HG03095 (cell line): ENCODE results near the gene NDUFC2.
"Not testable (repeated sequence)": the region's sequence is repeated elsewhere in the genome, so short reads cannot be mapped to it uniquely, and the experiment has no call there.

ENCODE experiments used
- ATAC-seq: cut with Tn5 transposase; IDR thresholded peaks from one replicate; pipeline ENCODE4 v1.9.1; 2021; ENCODE audit warnings: moderate library complexity; ENCODE audit not compliant: unreplicated experiment

The NDUFC2 gene

GRCh38 chr11:78080084-78080817, 589 bp upstream of the NDUFC2 start:
- ATAC-seq: no peak

GRCh38 chr11:78078218-78079167, 1.2 kb downstream of the NDUFC2 start:
- no peak for ATAC-seq

GRCh38 chr11:78077592-78077991, 2.1 kb downstream of the NDUFC2 start:
- ATAC-seq: not testable (repeated sequence)

DNA sequence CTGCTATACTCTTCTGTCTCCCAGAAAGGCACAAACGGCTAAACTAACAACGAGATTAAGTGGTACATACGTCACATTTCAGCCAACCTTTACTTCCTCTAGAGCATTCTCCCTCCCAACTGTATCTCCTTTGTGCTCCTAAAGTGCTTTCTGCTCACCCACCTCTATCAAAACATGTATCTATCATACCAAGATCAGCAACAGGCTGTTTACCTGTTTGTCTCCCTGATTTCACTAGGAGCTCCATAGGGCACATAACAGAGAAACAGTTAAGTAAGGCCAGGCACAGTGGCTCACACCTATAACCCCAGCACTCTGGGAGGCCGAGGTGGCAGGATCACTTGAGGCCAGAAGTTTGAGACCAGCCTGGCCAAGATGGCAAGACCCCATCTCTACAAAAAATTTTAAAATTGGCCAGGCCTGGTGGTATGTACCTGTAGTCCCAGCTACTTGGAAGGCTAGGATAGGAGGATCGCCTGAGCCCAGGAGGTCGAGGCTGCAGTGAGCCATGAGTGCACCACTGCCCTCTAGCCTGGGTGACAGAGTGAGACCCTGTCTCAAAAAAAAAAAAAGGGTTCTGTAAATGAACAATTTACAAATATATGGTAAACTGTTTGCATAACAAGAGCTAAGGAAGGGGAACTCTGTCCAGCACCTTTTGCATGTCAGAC, 2.8 kb downstream of the NDUFC2 start:
- no peak for ATAC-seq

DNA sequence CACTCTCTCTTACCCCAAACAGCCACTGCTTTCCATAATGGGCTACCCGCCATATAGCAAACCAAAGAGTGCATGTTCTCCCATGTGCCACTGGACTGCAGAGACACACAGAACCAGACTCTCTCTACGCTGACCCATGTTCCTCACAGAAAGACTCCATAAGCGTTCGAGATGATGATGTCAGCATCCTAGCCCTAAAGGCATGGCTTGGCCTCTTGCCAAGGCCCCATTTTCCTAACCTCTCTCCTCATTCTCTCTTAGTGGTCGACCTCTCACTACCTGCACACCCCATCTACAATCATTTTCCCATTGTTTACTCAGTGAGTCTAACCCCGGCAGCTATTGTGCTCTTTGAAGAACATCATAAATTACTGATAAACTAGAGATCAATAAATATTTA, 4.9 kb downstream of the NDUFC2 start:
- ATAC-seq: no peak

DNA sequence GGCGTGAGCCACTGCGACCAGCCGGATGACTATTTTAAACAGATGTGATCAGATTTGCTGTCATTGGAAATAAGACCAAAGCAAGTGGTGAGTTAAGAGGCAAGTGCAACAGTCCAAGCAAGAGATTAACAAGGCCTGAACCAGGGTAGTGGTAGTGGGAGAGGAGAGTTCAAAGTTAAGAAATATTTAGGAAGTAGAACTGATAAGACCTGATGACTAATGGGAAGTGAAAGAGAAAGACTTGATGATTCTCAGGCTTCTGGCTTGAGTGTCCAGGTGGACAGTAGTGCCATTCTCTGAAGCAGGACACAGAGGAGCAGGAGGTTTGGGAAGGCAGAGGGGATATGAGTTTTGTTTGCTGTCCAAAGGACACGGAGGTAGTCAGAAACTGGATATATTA, 7.2 kb downstream of the NDUFC2 start:
- no peak for ATAC-seq

- no peak for ATAC-seq
Observed at GRCh38 chr11:78071717-78072116, 7.9 kb downstream of the NDUFC2 start.

DNA sequence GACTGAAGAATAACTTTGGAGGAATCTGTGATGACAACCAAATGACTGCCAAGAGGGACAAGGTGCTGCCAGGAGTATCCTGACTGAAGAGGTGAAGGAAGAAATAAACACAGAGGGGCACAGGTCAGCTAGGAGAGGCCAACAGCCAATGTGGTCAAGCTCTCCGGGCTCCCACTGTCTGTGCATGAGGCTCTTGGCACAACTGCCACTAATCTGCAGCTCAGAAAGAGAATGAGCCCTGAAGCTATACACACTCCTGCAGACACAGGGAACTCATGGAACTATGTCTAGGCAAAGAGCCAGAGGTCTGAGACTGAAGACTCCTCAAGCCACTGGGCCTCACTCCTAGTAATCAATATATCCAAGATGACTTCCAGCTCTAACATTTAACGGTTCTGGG, 9.0 kb downstream of the NDUFC2 start:
- ATAC-seq: no peak

GRCh38 chr11:78069465-78069864, 10.2 kb downstream of the NDUFC2 start:
- ATAC-seq: no peak

DNA sequence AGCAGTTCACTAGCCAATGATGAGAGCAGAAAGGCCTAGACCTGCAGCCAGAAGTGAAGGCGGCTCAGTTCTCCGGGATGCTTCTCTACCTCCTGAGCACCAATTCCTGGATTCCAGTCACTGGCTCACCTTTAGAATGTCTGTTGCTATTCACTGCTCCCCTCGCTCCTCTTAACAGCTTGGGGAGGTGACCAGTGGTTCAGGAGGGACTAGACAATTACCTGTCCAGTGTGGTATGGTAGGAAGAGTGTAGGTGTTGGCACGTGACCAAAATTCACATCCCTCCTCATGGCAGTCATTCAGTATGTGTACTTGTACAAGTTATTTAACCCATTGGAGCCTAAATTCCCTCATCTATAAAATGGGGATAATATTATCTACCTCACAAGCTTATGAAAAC, 12.0 kb downstream of the NDUFC2 start:
- ATAC-seq: no peak

GRCh38 chr11:78066471-78066870, 13.2 kb downstream of the NDUFC2 start:
- ATAC-seq: no peak

GRCh38 chr11:78065203-78065602, 14.5 kb downstream of the NDUFC2 start:
- ATAC-seq: no peak

DNA sequence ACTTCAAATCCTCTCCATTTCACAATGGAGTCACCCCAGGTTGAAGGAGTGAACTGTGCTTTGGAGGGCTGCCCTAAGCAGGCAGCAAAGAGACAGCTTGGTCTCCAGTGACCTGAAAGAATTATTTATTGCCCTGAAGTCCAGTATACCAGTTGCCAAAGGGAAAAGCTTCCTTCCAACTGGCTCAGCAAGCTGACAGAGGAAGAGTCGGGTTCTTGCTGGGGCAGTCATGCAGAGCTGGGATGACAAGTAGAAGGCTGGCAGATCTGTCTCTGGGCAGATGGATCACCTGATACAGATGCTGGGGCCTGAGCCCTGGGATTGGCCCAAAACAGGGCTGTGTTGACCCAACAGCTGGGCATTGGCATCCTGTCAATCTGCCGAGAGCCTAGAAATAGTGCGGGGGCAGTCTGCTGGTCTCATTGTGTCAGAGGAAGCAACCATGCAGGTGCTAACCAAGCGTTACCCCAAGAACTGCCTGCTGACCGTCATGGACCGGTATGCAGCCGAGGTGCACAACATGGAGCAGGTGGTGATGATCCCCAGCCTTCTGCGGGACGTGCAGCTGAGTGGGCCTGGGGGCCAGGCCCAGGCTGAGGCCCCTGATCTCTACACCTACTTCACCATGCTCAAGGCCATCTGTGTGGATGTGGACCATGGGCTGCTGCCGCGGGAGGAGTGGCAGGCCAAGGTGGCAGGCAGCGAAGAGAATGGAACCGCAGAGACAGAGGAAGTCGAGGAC, 16.1 kb downstream of the NDUFC2 start, which contains the start of gene THRSP:
THRSP (plus strand) TSS at position 422 of the 742 bp plus-strand sequence; CDS start at position 443, 21 bp downstream.
- ATAC-seq: no peak

- no peak for ATAC-seq
Observed at GRCh38 chr11:78062671-78063070, 17.0 kb downstream of the NDUFC2 start.

DNA sequence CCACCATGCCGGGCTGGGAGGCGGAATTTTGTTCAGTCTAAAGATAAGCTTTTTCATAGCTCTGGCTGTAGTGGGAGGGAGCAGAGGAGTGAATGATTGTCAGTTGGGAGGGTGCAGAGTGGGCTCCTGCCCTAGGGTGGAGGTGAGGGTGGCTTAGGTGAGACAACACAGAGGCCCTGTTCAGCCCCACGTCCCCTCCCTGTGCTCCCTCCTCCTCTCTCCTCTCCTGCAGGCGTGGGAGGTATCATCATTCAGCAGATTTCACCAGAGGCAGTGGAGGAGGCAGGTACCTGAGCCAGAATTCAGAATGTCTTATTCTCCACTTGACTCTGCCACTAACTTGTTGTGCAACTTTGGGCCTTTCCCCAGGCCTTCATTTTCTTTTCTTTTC, 17.7 kb downstream of the NDUFC2 start:
- ATAC-seq: no peak

GRCh38 chr11:78061088-78061920, 18.4 kb downstream of the NDUFC2 start:
- ATAC-seq: no peak

GRCh38 chr11:78060533-78060932, 19.1 kb downstream of the NDUFC2 start:
- no peak for ATAC-seq

GRCh38 chr11:78059749-78060328, 19.8 kb downstream of the NDUFC2 start:
- ATAC-seq: not testable (repeated sequence)

DNA sequence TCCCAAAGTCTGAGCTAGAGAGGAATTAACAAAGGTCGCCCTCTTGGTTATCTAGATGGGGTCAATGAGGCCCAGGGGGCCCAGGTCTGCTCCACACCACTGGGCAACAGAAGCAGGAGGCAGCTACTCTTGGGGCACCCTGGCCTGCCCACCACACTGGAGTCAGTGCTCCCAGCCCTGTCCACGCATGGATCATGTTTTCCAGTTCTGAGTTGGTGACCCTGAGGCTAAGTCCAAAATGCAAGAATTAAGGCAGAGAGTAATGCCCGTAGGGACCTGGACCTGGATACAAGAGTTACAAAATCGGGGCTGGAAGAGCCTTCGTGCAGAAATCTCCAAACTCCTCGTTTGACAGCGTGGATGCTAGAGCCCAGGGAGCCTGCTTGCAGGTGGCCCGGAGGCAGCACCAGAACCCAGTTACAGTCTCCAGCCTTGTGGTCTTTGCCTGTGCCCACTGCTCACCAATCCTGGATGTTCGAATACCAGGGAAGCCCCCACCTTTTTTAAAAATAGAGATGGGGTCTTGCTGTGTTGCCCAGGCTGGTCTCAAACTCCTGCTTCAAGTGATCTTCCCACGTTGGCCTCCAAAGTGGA, 22.1 kb downstream of the NDUFC2 start:
- ATAC-seq: no peak
